Tibial artery (tissue), 4 donors: Measurements from ENCODE around the gene P2RY13.

ENCODE experiments used
- DNase-seq, 2 donors: peaks; one replicate each; pipeline ENCODE4 v3.0.0-alpha.2; 2019
- H3K27ac ChIP-seq, 2 donors: fragments of 200-600 bp; sonication (generic) in 1 of 2; 1 replicate in 1 of 2; 2 replicates in 1 of 2; pipeline ENCODE4 v1.5.1; 2018 to 2019; ENCODE audit warnings: mild to moderate bottlenecking in 1 of 2
- H3K27me3 ChIP-seq, 2 donors: fragments of 200-600 bp; sonication (generic) in 1 of 2; one replicate each; pipeline versions ENCODE4 v1.5.1 to v1.6.0; 2016 to 2019
- H3K36me3 ChIP-seq, 3 donors: fragments of 200-600 bp; sonication (generic) in 2 of 3; one replicate each; pipeline ENCODE4 v1.5.1; 2016 to 2019; ENCODE audit warnings: mild to moderate bottlenecking in 2 of 3
- H3K4me1 ChIP-seq, 4 donors: fragments of 200-600 bp; sonication (generic) in 2 of 4; 1 replicate in 3 of 4; 2 replicates in 1 of 4; pipeline ENCODE4 v1.5.1; 2016 to 2019
- H3K4me3 ChIP-seq, 2 donors: fragments of 200-600 bp; sonication (generic) in 1 of 2; 1 replicate in 1 of 2; 2 replicates in 1 of 2; pipeline ENCODE4 v1.5.1; 2018 to 2019; ENCODE audit warnings: mild to moderate bottlenecking in 2 of 2
- H3K9me3 ChIP-seq, 3 donors: fragments of 200-600 bp; sonication (generic) in 1 of 3; one replicate each; pipeline ENCODE4 v1.5.1; 2016 to 2019
- intact Hi-C: fragments of 100-400 bp; cut with DNase I; formaldehyde crosslinking; loops from one replicate; pipeline ENCODE4 v1.15.0; 2023; ENCODE audit warnings: low total_unique reads
- TF ChIP-seq, protein P1 (sequence below), 2 experiments: fragments of 200-600 bp in 1 of 2; fragments of 450-650 bp in 1 of 2; IDR thresholded peaks; one replicate each; pipeline ENCODE4 v1.5.1; 2017 to 2019; ENCODE audit warnings: antibody characterized with exemption in 2 of 2, mild to moderate bottlenecking in 1 of 2, moderate library complexity in 1 of 2

The P2RY13 gene

DNA sequence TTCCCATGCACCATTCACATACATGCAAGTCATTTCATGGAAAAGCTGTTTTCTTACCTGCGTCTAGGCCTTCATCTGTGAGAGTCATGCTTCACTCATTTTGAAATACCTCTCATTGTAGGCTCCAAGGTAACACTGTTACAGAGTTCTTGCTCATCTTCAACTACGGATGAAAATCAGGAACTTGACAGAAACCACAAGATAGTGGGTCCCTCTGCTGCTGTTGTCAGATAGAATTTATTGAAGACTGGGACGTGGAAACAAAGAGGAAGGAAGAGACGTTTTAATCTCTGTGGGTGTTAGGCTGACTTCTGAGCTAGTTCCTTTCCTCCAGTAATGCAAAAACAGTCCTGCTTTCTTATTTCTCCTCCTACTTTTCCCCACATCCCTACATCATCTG lies 51.1 kb downstream of the P2RY13 start, which contains the start of gene P2RY14:
Gene P2RY14 (minus strand): TSS at position 313 of the 400 bp plus-strand sequence. CDS start 64,226 bp downstream, outside the sequence.
- intact Hi-C loops, result no loop called here
- H3K4me1 ChIP-seq, result peaks cover 0 to 8% (median 0%) of the 10 kb centered on the region in 4 donors
- no peak within 1 kb of the TSS for H3K27ac ChIP-seq
- TF ChIP-seq, protein P1, sequence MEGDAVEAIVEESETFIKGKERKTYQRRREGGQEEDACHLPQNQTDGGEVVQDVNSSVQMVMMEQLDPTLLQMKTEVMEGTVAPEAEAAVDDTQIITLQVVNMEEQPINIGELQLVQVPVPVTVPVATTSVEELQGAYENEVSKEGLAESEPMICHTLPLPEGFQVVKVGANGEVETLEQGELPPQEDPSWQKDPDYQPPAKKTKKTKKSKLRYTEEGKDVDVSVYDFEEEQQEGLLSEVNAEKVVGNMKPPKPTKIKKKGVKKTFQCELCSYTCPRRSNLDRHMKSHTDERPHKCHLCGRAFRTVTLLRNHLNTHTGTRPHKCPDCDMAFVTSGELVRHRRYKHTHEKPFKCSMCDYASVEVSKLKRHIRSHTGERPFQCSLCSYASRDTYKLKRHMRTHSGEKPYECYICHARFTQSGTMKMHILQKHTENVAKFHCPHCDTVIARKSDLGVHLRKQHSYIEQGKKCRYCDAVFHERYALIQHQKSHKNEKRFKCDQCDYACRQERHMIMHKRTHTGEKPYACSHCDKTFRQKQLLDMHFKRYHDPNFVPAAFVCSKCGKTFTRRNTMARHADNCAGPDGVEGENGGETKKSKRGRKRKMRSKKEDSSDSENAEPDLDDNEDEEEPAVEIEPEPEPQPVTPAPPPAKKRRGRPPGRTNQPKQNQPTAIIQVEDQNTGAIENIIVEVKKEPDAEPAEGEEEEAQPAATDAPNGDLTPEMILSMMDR (IDR thresholded peaks at IDR 0.05), result no peak
- H3K36me3 ChIP-seq, result no peaks in the 10 kb centered on the region
- H3K4me3 ChIP-seq, result no peak within 1 kb of the TSS
- no peaks in the 10 kb centered on the region for H3K9me3 ChIP-seq
- no peaks in the 10 kb centered on the region for H3K27me3 ChIP-seq
- no peak for DNase-seq

DNA sequence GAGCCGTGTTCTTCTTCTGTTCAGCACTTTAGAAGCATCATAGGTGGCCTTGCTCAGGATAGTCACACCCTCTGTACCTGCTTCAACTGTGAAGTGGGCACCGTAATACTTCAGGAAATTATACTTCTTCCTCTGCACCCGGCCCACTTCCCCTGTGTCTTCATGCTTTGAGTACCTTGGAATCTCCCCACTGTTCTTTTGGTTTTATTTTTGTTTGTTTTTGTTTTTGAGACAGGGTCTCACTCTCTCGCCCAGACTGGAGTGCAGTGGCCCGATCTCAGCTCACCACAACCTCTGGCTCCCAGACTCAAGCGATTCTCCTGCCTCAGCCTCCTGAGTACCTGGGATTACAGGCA lies 52.7 kb downstream of the P2RY13 start:
- peaks cover 0 to under 1% (median 0%) of the 10 kb centered on the region in 4 donors for H3K4me1 ChIP-seq
- H3K36me3 ChIP-seq, result no peaks in the 10 kb centered on the region
- no peaks in the 10 kb centered on the region for H3K9me3 ChIP-seq
- H3K27ac ChIP-seq, result no peak overlapping the region
- DNase-seq, result no peak
- TF ChIP-seq, protein P1 (IDR thresholded peaks at IDR 0.05), result no peak
- intact Hi-C loops, result no loop called here
- H3K27me3 ChIP-seq, result no peaks in the 10 kb centered on the region
- H3K4me3 ChIP-seq, result no peak overlapping the region
